Renal pelvis (tissue), 4 donors: ENCODE results near the gene PCID2. TPM values are rescaled to one million over a fixed set of nuclear protein-coding genes. Genes with fewer than 3 reads are reported as not detected.

Experiments
- DNase-seq: peaks from one replicate; pipeline ENCODE4 v3.0.0-alpha.2; 2013
- polyA plus RNA-seq, 3 donors: library from polyadenylated mRNA; unstranded; fragments of 120-200 nt; gene quantifications; one replicate each; pipeline ENCODE4 v1.2.1, GENCODE V29; 2013; ENCODE audit not compliant: insufficient read length in 3 of 3

PCID2 gene
- polyA plus RNA-seq, 3 donors, result 56.9 to 80.4 (median 64.4) TPM

- DNase-seq, result no peak
Measured at GRCh38 chr13:113129921-113130750, 78.3 kb downstream of the PCID2 start.

DNA sequence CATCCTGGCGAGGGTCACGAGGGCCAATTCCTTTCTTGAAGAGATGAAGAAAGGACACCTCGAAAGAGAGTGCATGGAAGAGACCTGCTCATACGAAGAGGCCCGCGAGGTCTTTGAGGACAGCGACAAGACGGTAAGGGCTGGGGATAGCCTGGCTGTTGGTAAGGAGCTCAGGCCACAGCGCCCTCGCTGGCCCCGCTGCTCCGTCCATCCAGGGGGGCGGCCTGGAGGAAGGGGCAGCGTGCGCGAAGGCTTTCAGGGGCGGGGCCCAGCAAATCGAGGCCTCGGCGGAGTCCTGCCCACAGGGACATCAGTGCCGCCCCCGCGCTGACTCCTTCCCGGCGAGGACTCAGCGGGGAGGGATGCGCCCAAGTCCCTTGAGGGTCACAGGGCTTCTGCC, 79.0 kb downstream of the PCID2 start:
- no peak for DNase-seq

Other genes starting within 250 kb of the PCID2 start
- 10 to 100 TPM; 34.8 to 43.4 (median 35.8) TPM for gene MCF2L, start 239.5 kb downstream of the PCID2 start, polyA plus RNA-seq
- 1 to 10 TPM; 4.5 to 5.8 (median 4.8) TPM for gene F7, start 102.9 kb downstream of the PCID2 start, polyA plus RNA-seq
- 10 to 100 TPM; 23.6 to 26.6 (median 24.2) TPM for gene F10, start 85.9 kb downstream of the PCID2 start, polyA plus RNA-seq
- 1 to 10 TPM; 2.9 to 4.8 (median 3.5) TPM for gene PROZ, start 50.0 kb downstream of the PCID2 start, polyA plus RNA-seq
- 10 to 100 TPM; 75.1 to 97.4 (median 80.0) TPM for gene CUL4A, start 944 bp upstream of the PCID2 start, polyA plus RNA-seq
- gene LAMP1, start 88.6 kb upstream of the PCID2 start, polyA plus RNA-seq, result 100 to 1,000 TPM; 174 to 186 (median 178) TPM
- 10 to 100 TPM; 14.1 to 23.1 (median 21.3) TPM for gene GRTP1, start 155.5 kb upstream of the PCID2 start, polyA plus RNA-seq
- gene ADPRHL1, start 244.8 kb upstream of the PCID2 start, polyA plus RNA-seq, result 1 to 10 TPM; 2.8 to 5.6 (median 4.7) TPM